Brain pericyte (primary cell): Measurements from ENCODE around the gene VTI1A.
"Not testable (repeated sequence)": the region's sequence is repeated elsewhere in the genome, so short reads cannot be mapped to it uniquely, and the experiment has no call there.

Source experiments
- DNase-seq: peaks from one replicate; pipeline ENCODE4 v3.0.0-alpha.2; 2012; ENCODE audit warnings: low read depth, low spot score

Gene VTI1A

DNA sequence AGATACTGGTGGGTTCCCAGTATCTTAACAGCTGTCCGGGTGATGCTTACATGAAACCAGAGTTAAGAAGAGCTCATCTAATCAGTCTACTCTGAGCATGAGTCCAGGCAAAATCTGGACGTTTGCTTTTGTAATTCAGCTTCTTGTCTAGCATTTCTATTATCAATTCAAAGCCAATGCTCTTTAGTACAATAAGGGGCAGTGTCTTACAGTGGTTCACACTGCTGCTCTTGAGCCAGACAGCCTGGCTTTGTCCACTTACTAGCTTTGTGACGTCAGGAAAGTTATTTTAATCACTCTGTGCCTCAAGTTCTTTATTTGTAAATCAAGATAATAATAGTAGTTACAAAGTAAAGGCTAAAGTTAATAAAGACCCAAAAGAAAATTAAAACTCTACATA, 275.7 kb downstream of the VTI1A start:
- no peak for DNase-seq

DNA sequence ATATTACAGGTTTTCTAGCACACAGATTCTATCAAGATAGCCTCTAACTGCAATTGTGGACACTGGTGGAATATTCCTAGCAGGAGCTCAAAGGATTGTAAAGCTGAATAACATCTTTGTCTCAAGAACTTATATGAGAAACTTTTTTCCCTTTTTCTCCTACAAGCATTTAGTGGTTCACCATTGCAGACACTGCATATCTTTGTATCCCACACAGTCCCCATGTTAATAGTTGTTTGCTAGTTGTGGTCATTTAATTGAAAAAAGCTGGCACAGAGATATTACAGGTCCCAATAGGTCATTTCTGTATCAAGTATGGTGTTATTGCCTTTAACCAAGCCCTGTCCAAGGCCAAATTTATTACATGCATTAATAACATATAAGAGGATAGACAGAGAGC, 276.9 kb downstream of the VTI1A start:
- no peak for DNase-seq

DNA sequence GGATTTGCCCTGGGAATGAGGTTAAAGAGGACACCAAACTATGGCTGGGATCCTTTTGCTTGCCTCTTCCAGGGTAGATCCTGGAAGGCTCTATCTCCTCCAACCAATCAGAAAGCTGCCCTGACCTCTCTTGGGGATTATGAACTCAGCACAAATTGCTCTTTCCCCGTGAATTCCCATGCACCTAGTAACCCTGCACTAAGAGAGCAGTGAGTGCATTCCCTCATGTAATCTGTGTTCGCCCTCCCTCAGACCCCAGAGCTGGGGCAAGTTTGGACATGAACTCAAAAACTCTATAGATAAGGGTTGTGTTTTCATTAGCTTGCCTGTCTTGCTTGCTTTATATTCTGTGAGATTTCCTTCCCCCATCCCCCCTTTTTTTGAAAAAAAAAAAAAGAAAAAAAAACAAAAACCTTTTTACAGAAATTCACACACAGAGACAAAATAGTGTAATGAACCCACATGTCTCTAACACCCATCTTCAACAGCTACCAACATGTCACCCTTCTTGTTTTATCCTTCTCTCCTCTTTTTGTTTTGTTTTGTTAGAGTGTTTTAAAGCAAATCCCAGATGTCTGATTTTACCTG, 277.5 kb downstream of the VTI1A start:
- no peak for DNase-seq

- no peak for DNase-seq
Measured at GRCh38 chr10:112728118-112728883, 281.3 kb downstream of the VTI1A start.

DNA sequence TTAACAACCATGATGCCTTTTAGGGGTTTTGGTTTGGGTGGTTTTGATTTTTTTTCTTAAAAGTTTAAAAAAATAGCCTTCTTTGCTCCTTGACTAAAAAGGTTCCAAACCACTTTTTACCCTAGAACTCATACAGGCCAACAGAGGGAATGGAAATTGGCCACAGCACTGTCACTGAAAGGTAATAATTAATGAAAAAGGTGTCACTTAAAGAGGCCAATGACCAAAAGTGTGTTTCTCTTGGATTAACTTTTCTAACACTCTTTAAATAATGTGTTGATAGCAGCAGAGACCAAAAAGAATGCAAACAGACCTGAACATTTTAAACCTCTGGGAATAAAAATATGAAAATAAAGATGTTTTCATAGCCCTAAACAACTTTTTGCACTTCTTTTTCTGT, 282.0 kb downstream of the VTI1A start:
- DNase-seq = no peak

GRCh38 chr10:112731450-112731849, 284.4 kb downstream of the VTI1A start:
- not testable (repeated sequence) for DNase-seq

- no peak for DNase-seq
Measured at GRCh38 chr10:112732277-112732921, 285.4 kb downstream of the VTI1A start.

GRCh38 chr10:112735041-112735695, 288.2 kb downstream of the VTI1A start:
- DNase-seq = no peak

GRCh38 chr10:112738606-112739591, 291.9 kb downstream of the VTI1A start:
- no peak for DNase-seq

GRCh38 chr10:112739592-112740353, 292.8 kb downstream of the VTI1A start:
- DNase-seq = no peak

DNA sequence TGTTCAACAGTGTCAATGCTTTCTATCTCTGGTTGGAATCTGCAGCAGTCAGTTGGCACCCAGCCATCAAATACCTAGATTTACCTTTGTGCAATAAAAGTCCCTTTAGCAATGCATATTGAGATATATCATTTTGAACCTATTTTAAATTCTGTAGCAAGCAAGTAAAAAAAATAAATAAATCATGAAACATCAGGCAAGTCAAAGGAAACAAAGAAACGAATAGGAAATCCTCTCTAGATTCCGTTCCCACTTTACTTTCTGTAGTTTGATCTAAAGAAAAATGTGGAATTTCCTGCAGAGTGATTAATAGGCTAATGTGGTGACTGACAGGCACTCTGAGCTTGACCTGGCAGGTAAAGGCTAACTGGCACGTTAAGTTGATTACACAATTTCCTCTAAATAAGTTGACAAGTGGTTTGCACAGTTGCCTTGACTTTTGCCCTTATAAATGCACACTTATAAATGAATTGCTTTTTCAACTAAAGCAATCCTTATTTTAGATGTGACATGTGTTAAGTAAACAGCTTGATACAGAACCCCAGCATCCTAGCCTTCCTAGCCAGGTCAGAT, 294.9 kb downstream of the VTI1A start:
- no peak for DNase-seq

GRCh38 chr10:112744181-112745096, 297.4 kb downstream of the VTI1A start:
- DNase-seq = no peak

GRCh38 chr10:112746329-112746728, 299.3 kb downstream of the VTI1A start:
- no peak for DNase-seq

DNA sequence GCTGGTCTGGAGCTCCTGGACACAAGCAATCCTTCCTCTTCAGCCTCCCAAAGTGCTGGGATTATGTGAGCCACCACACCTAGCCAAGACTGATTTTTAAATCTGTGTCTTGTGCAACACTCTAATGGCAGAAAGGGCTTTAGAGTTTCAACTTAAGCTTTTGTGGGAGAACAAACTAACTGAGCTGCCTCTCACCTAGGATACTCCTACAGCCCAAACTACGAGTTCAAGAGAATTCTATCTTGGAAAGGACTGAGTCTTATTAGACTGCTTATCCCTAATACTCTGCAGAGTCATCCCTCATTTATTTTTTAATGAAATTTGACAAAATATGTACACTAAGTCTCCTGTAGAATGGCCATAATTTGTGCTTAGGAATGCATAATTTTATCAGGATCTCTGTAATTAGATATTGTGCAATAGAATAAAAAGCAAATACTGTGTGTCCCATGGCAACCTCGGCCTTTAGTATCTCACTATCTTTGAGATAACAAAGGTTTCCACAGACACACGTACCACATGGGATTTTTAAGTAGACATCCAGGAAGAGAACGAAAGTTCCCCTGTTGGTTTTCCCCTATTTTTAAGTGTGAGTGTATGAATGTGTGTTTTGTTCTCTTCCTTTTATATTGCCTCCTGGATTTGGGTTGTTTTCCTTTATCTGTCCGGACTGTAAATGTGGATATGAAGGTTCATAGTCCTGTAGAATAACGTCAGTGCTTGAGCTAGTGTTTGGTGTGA, 303.6 kb downstream of the VTI1A start:
- DNase-seq = no peak

- no peak for DNase-seq
Measured at GRCh38 chr10:112751651-112752050, 304.6 kb downstream of the VTI1A start.

- DNase-seq = no peak
Measured at GRCh38 chr10:112752288-112752687, 305.3 kb downstream of the VTI1A start.

GRCh38 chr10:112753961-112754411, 307.0 kb downstream of the VTI1A start:
- DNase-seq = no peak
